B cell (primary cell): ENCODE measurements around the gene PRKAG2. TPM values are rescaled to one million over a fixed set of nuclear protein-coding genes. Genes with fewer than 3 reads are reported as not detected.

Source experiments
- ATAC-seq: fragments of 200-7000 bp; cut with Tn5 transposase; one replicate; pipeline ENCODE4 v1.10.0; 2021; ENCODE audit warnings: low read depth, mild to moderate bottlenecking, moderate number of reproducible peaks, moderate library complexity
- CTCF ChIA-PET: fragments of 350-600 bp; sonication (Branson Sonifier 250); formaldehyde crosslinking; loops from one replicate; lab custom pipeline; 2021; ENCODE audit warnings: antibody characterized with exemption, inconsistent platforms; lab: Charles Lee
- POLR2A ChIA-PET: fragments of 350-600 bp; sonication (Branson Sonifier 250); formaldehyde crosslinking; loops from one replicate; lab custom pipeline; 2021; ENCODE audit warnings: antibody characterized with exemption; lab: Charles Lee
- DNase-seq: peaks from one replicate; pipeline ENCODE4 v3.0.0; 2013
- H2AFZ ChIP-seq: 2 replicates; pipeline ENCODE4 v1.6.1; 2012; ENCODE audit warnings: mild to moderate bottlenecking, low read depth, low read length; ENCODE audit not compliant: insufficient read depth, poor library complexity, severe bottlenecking
- H3K27ac ChIP-seq, 2 donors: 1 replicate in 1 of 2; 2 replicates in 1 of 2; pipeline ENCODE4 v1.5.1; 2012 to 2013; ENCODE audit warnings: low read length in 2 of 2, mild to moderate bottlenecking in 2 of 2, moderate library complexity in 1 of 2
- H3K27me3 ChIP-seq, 4 experiments: fragments of 200-600 bp in 1 of 4; sonication (generic) in 1 of 4; replicated peaks in 1 of 4; 1 replicate in 2 of 4; 2 replicates in 2 of 4; pipeline versions ENCODE4 v1.6.1 to v1.7.0; 2013 to 2016; ENCODE audit warnings: low read length in 3 of 4, mild to moderate bottlenecking in 2 of 4, mixed read lengths in 1 of 4, moderate library complexity in 1 of 4; ENCODE audit not compliant: insufficient read depth in 4 of 4, control insufficient read depth in 3 of 4; ENCODE audit errors: control extremely low read depth in 1 of 4
- H3K36me3 ChIP-seq, 2 experiments: replicated peaks in 1 of 2; 1 replicate in 1 of 2; 2 replicates in 1 of 2; pipeline versions ENCODE4 v1.6.1 to v1.7.1; 2013; ENCODE audit warnings: low read length in 1 of 2; ENCODE audit not compliant: insufficient read depth in 2 of 2, control insufficient read depth in 1 of 2; ENCODE audit errors: control extremely low read depth in 1 of 2, extremely low read depth in 1 of 2
- H3K4me1 ChIP-seq, 2 donors: fragments of 200-600 bp in 1 of 2; sonication (generic) in 1 of 2; 1 replicate in 1 of 2; 2 replicates in 1 of 2; pipeline versions ENCODE4 v1.5.1 to v1.6.1; 2013 to 2017; ENCODE audit warnings: low read length in 2 of 2; ENCODE audit not compliant: control insufficient read depth in 2 of 2, insufficient read depth in 2 of 2
- H3K4me2 ChIP-seq: replicated peaks from 2 replicates; pipeline ENCODE3; 2012; ENCODE audit warnings: mild to moderate bottlenecking, low read depth, low read length; ENCODE audit not compliant: poor library complexity, severe bottlenecking
- H3K4me3 ChIP-seq, 5 experiments: fragments of 200-600 bp in 1 of 5; sonication (generic) in 1 of 5; 1 replicate in 3 of 5; 2 replicates in 2 of 5; pipeline versions ENCODE4 v1.5.1 to v1.7.0; 2011 to 2016; ENCODE audit warnings: low read length in 4 of 5, mild to moderate bottlenecking in 4 of 5, low read depth in 2 of 5, control low read depth in 1 of 5, moderate library complexity in 1 of 5; ENCODE audit not compliant: insufficient read depth in 1 of 5; ENCODE audit errors: control extremely low read depth in 1 of 5, extremely low read depth in 1 of 5
- H3K79me2 ChIP-seq: fragments of 200-600 bp; sonication (generic); one replicate; pipeline ENCODE4 v1.6.0; 2016; ENCODE audit warnings: low read length; ENCODE audit not compliant: control insufficient read depth, insufficient read depth
- H3K9ac ChIP-seq: fragments of 200-600 bp; sonication (generic); 2 replicates; pipeline ENCODE4 v1.6.1; 2017; ENCODE audit warnings: mild to moderate bottlenecking, low read length, moderate library complexity
- H3K9me3 ChIP-seq, 3 donors: one replicate each; pipeline versions ENCODE4 v1.6.1 to v1.7.1; 2013; ENCODE audit warnings: low read length in 2 of 3; ENCODE audit not compliant: control insufficient read depth in 2 of 3, insufficient read depth in 1 of 3; ENCODE audit errors: control extremely low read depth in 1 of 3
- H4K20me1 ChIP-seq: 2 replicates; pipeline ENCODE4 v1.6.0; 2012; ENCODE audit warnings: mild to moderate bottlenecking, low read length; ENCODE audit not compliant: insufficient read depth, control insufficient read depth, poor library complexity, severe bottlenecking
- H3K27ac Mint-ChIP-seq: one replicate; pipeline ENCODE4 v1.8.0; 2021; ENCODE audit warnings: mixed read lengths
- H3K27me3 Mint-ChIP-seq: one replicate; pipeline ENCODE4 v1.8.0; 2021; ENCODE audit warnings: mixed read lengths
- H3K4me1 Mint-ChIP-seq: one replicate; pipeline ENCODE4 v1.8.0; 2021; ENCODE audit warnings: mixed read lengths
- H3K4me3 Mint-ChIP-seq: one replicate; pipeline ENCODE4 v1.8.0; 2021; ENCODE audit warnings: mixed read lengths
- H3K9me3 Mint-ChIP-seq: one replicate; pipeline ENCODE4 v1.8.0; 2022; ENCODE audit warnings: mixed read lengths; ENCODE audit not compliant: insufficient read depth
- EZH2 ChIP-seq: IDR thresholded peaks from 2 replicates; pipeline ENCODE4 v1.6.1; 2012; ENCODE audit warnings: borderline replicate concordance, low read depth, mild to moderate bottlenecking, moderate library complexity, low read length; ENCODE audit not compliant: insufficient read depth, poor library complexity, severe bottlenecking
- WGBS: methylation state at CpG from one replicate; pipeline ENCODE4 v1.1.5; 2013; ENCODE audit warnings: missing lambda C conversion rate; ENCODE audit not compliant: insufficient coverage; 5-methylcytosine and 5-hydroxymethylcytosine counted together
- intact Hi-C: fragments of 100-400 bp; cut with micrococcal nuclease; formaldehyde crosslinking; loops from one replicate; pipeline ENCODE4 v1.10.0; 2022
- polyA plus RNA-seq: library from polyadenylated mRNA; depleted of rRNA; stranded (reverse); fragments of >200 nt; gene quantifications from 2 replicates; pipeline ENCODE4 v1.2.3, GENCODE V29; 2012
- total RNA-seq, 2 donors: library from RNA; stranded (reverse); fragments of 120-200 nt in 1 of 2; gene quantifications; 1 replicate in 1 of 2; 2 replicates in 1 of 2; pipeline versions ENCODE4 v1.2.3 to v1.2.4, GENCODE V29; 2013 to 2022
- TF ChIP-seq, protein P1 (sequence below): fragments of 200-600 bp; IDR thresholded peaks from one replicate; pipeline ENCODE4 v1.8.0; 2022; ENCODE audit warnings: antibody characterized with exemption, mild to moderate bottlenecking

Gene PRKAG2
- total and polyA plus RNA-seq, 2 donors (not counting 1 experiment from before 2014, with no cell fraction given), result 22.1 to 56.3 TPM

DNA sequence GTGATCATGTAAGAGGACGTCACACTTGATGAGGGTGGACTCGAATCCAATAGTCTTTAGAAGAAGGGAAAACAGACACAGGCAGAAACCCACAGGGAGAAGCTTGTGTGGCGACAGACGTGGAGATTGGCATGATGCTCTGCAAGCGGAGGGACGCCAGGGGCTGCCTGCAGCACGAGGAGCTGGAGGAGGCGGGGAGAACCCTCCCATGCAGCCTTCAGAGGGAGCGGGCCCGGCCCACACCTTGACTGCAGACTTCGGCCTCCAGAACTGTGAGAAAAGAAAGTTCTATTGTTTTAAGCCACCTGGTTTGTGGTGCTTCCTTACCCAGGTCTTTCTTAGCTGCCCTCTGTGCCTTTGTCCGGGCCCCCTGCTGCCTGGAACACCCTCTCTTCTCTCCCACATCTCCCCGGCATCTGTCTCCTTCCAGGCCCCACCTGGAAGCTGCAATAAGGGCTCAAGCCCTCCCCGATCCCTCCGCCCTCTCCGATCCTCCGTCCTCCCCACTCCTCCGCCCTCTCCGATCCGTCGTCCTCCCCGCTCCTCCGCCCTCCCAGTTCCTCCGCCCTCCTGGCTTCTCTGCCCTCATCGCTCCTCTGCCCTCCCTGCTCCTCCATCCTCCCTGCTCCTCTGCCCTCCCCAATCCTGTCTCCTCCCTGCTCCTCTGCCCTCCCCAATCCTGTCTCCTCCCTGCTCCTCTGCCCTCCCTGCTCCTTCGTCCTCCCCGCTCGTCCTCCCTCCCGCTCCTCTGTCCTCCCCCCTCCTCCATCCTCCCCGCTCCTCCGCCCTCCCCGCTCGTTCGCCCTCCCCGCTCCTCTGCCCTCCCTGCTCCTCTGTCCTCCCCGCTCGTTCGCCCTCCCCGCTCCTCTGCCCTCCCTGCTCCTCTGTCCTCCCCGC, 17.4 kb upstream of the PRKAG2 start:
- POLR2A ChIA-PET, result no interaction called here
- Histone ChIP-seq H4K20me1 (no peaks in the 10 kb centered on the region), H3K9me3 (no peaks in the 10 kb centered on the region), H3K27me3 (peaks cover 0 to 5% (median 0%) of the 10 kb centered on the region in 4 experiments), H2AFZ (no peak overlapping the region), H3K4me1 (no peaks in the 10 kb centered on the region), H3K4me2 (no peak overlapping the region), H3K79me2 (no peaks in the 10 kb centered on the region), H3K27ac (no peak overlapping the region), H3K9ac (no peak overlapping the region), H3K36me3 (no peaks in the 10 kb centered on the region), H3K4me3 (no peak overlapping the region)
- Mint-ChIP-seq H3K4me3 (no peak overlapping the region), H3K27me3 (peaks cover 21% of the 10 kb centered on the region), H3K4me1 (peaks cover 1% of the 10 kb centered on the region), H3K27ac (peak overlapping the region; percentile 16), H3K9me3 (no peaks in the 10 kb centered on the region)
- intact Hi-C loops, result no loop called here
- DNase-seq (no peak), ATAC-seq (no peak)
- TF ChIP-seq, protein P1, sequence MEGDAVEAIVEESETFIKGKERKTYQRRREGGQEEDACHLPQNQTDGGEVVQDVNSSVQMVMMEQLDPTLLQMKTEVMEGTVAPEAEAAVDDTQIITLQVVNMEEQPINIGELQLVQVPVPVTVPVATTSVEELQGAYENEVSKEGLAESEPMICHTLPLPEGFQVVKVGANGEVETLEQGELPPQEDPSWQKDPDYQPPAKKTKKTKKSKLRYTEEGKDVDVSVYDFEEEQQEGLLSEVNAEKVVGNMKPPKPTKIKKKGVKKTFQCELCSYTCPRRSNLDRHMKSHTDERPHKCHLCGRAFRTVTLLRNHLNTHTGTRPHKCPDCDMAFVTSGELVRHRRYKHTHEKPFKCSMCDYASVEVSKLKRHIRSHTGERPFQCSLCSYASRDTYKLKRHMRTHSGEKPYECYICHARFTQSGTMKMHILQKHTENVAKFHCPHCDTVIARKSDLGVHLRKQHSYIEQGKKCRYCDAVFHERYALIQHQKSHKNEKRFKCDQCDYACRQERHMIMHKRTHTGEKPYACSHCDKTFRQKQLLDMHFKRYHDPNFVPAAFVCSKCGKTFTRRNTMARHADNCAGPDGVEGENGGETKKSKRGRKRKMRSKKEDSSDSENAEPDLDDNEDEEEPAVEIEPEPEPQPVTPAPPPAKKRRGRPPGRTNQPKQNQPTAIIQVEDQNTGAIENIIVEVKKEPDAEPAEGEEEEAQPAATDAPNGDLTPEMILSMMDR, result no peak
- no peak for TF ChIP-seq EZH2
- WGBS, result 93% methylated on average over 32 of the region's 40 CpGs
- CTCF ChIA-PET, result interaction anchor here (0.7 to 1.0 kb wide), 2 partner anchors 111 to 255 kb away, joined by 3 to 4 read pairs; no protein-coding TSS in a partner anchor

DNA sequence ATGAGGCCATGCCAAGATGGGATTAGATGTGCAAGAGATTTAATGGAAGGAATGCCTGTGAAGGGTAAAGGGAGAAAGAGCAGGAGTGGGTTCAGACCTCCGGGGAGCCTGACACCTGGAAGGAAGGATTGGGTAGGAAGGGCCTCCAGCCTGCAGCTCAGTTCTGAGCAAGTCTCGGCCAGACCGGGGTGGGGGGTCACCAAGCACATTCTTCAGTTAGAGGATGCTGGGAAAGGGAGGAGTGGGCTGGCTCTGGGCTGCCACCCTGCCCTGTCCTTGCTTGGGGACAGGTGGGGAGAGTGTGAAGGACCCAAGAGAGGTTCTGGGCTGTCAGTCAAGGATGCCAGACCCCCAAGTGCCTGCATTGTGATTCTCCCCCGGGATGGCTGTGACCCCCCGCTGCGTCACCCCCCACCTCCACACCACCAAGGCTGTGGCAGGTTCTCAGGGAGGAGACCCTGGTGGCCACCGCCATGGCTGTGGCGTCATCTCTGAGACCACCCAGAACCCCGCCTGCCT, 16.5 kb upstream of the PRKAG2 start:
- Histone ChIP-seq H3K9me3 (no peaks in the 10 kb centered on the region), H3K4me3 (no peak overlapping the region), H2AFZ (no peak overlapping the region), H3K27me3 (no peaks in the 10 kb centered on the region), H3K9ac (no peak overlapping the region), H4K20me1 (no peaks in the 10 kb centered on the region), H3K4me2 (no peak overlapping the region), H3K27ac (no peak overlapping the region), H3K4me1 (no peaks in the 10 kb centered on the region), H3K79me2 (no peaks in the 10 kb centered on the region), H3K36me3 (no peaks in the 10 kb centered on the region)
- H3K27ac Mint-ChIP-seq, result no peak overlapping the region
- peaks cover 16% of the 10 kb centered on the region for H3K27me3 Mint-ChIP-seq
- no peaks in the 10 kb centered on the region for H3K9me3 Mint-ChIP-seq
- WGBS, result 98% methylated on average over 3 of the region's 9 CpGs
- intact Hi-C loops, result no loop called here
- ATAC-seq (no peak), DNase-seq (no peak)
- POLR2A ChIA-PET, result no interaction called here
- peaks cover 1% of the 10 kb centered on the region for H3K4me1 Mint-ChIP-seq
- TF ChIP-seq EZH2, result no peak
- TF ChIP-seq, protein P1, result no peak
- H3K4me3 Mint-ChIP-seq, result no peak overlapping the region
- CTCF ChIA-PET, result interaction anchor here (0.7 to 1.0 kb wide), 2 partner anchors 110 to 255 kb away, joined by 3 to 4 read pairs; no protein-coding TSS in a partner anchor
